H1 (cell line): ENCODE data around the gene MTMR10. TPM values are rescaled to one million over a fixed set of nuclear protein-coding genes. Genes with fewer than 3 reads are reported as not detected.

Experiments used
- ATF2 ChIP-seq: IDR thresholded peaks from 2 replicates; pipeline ENCODE4 v1.6.1; 2012; ENCODE audit warnings: low read length, inconsistent platforms
- CHD7 ChIP-seq: fragments of 300-600 bp; sonication (generic); IDR thresholded peaks from 2 replicates; pipeline ENCODE4 v1.7.1; 2012; ENCODE audit warnings: low read length, moderate library complexity, mild to moderate bottlenecking, inconsistent platforms; ENCODE audit not compliant: insufficient replicate concordance
- KDM4A ChIP-seq: IDR thresholded peaks from one replicate; pipeline ENCODE4 v1.7.1; 2012; ENCODE audit warnings: low read depth, mild to moderate bottlenecking, moderate library complexity, low read length, inconsistent platforms; ENCODE audit not compliant: severe bottlenecking
- MAX ChIP-seq: IDR thresholded peaks from 2 replicates; pipeline ENCODE4 v1.6.1; 2012; ENCODE audit warnings: inconsistent platforms
- SP1 ChIP-seq: IDR thresholded peaks from 2 replicates; pipeline ENCODE4 v1.6.1; 2011; ENCODE audit warnings: low read depth, low read length
- SRF ChIP-seq: IDR thresholded peaks from 2 replicates; pipeline ENCODE4 v1.6.1; 2011; ENCODE audit warnings: mild to moderate bottlenecking, low read depth, low read length, moderate library complexity
- TAF1 ChIP-seq: IDR thresholded peaks from 2 replicates; pipeline ENCODE4 v1.6.1; 2011; ENCODE audit warnings: mild to moderate bottlenecking, low read depth, low read length
- TEAD4 ChIP-seq: IDR thresholded peaks from 2 replicates; pipeline ENCODE4 v1.6.1; 2012; ENCODE audit warnings: low read depth, low read length, inconsistent platforms, mixed read lengths
- polyA plus RNA-seq, 7 experiments: library from polyadenylated mRNA; depleted of rRNA in 3 of 7; stranded (reverse) in 5 of 7; unstranded in 2 of 7; fragments of >200 nt in 5 of 7; fragments of 200-250 nt in 2 of 7; gene quantifications; 1 replicate in 5 of 7; 2 replicates in 1 of 7; 4 replicates in 1 of 7; pipeline versions ENCODE4 v1.2.1 to v1.2.3, GENCODE V29; 2011 to 2013; ENCODE audit warnings: missing spikeins in 2 of 7, mixed read lengths in 2 of 7
- total RNA-seq: library from RNA; stranded (reverse); fragmentation: NEBNext Ultra II Directional; extraction: Animal tissue kit (Norgen Biotek cat#: 25700); gene quantifications from 2 replicates; pipeline ENCODE4 v1.2.1, GENCODE V29; 2021

MTMR10 gene
- total and polyA plus RNA-seq, 2 of the 8 experiments (the other 6 are each of a cell fraction or from before 2014, with no cell fraction given), result 3.8 to 13.1 TPM

GRCh38 chr15:31024330-31024729 lies 32.9 kb upstream of the MTMR10 start (continued):
- TF ChIP-seq CHD7 (no peak), TEAD4 (peak; percentile 98), ATF2 (no peak), SP1 (peak; percentile 61; the same call in 1 of the 2 replicates), SRF (no peak), MAX (peak; percentile 40; the same call in 1 of the 2 replicates), TAF1 (0 out of 2 replicates have a peak, but pooled peaks have one; percentile 18), KDM4A (peak; percentile 24)
